Measurements from ENCODE around the gene AZGP1. TPM values are rescaled to one million over a fixed set of nuclear protein-coding genes. Genes with fewer than 3 reads are reported as not detected.

AZGP1 gene
- polyA plus RNA-seq, 1 of the 3 experiments (the other 2 are of a cell fraction) = not detected

DNA sequence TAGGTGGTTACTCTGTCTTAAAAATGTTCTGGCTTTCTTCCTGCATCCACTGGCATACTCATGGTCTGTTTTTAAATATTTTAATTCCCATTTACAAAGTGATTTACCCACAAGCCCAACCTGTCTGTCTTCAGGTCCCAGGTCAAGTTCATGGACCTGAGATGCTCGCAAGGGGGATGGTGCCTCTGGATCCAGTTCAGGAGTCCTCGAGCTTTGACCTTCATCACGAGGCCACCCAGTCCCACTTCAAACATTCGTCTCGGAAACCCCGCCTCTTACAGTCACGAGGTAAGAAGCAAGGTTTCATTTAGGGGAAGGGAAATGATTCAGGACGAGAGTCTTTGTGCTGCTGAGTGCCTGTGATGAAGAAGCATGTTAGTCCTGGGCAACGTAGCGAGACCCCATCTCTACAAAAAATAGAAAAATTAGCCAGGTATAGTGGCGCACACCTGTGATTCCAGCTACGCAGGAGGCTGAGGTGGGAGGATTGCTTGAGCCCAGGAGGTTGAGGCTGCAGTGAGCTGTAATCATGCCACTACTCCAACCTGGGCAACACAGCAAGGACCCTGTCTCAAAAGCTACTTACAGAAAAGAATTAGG is 48.3 kb upstream of the AZGP1 start:
- Histone ChIP-seq H3K36me3 (replicated peaks in 1 of 2; ENCODE audit: control insufficient read depth in 1 of 2, insufficient read depth in 2 of 2, low read length in 1 of 2) (peaks cover 35 to 69% of the 10 kb centered on the region in 2 experiments), H3K79me2 (ENCODE audit: insufficient read depth) (peaks cover 70% of the 10 kb centered on the region), H3K4me1 (ENCODE audit: control insufficient read depth in 1 of 2, insufficient read depth in 2 of 2, low read depth in 1 of 2, low read length in 1 of 2) (no peaks in the 10 kb centered on the region), H3K27me3 (ENCODE audit: insufficient read depth) (no peaks in the 10 kb centered on the region), H3K27ac (ENCODE audit: low read depth in 2 of 2, low read length in 1 of 2) (no peak overlapping the region), H3F3A (replicated peaks; ENCODE audit: insufficient read depth) (peaks cover 7% of the 10 kb centered on the region), H3K9me3 (no peaks in the 10 kb centered on the region), H3K9ac (no peak overlapping the region), H3K4me2 (no peak overlapping the region), H2AFZ (ENCODE audit: low read depth) (no peak overlapping the region), H3K4me3 (ENCODE audit: low read depth in 2 of 2, low read length in 1 of 2) (no peak overlapping the region), H4K20me1 (ENCODE audit: insufficient read depth) (peaks cover 42% of the 10 kb centered on the region), H3K9me2 (no peaks in the 10 kb centered on the region)
- POLR2A ChIA-PET = no interaction called here
- CTCF ChIA-PET = no interaction called here
- no peak for DNase-seq
- no peak for TF ChIP-seq YY1 (IDR thresholded peaks at IDR 0.05; ENCODE audit: low read depth)
- TF ChIP-seq POLR2AphosphoS5 (IDR thresholded peaks at IDR 0.05; ENCODE audit: low read depth, low read length) = no peak
- TF ChIP-seq, protein P1, sequence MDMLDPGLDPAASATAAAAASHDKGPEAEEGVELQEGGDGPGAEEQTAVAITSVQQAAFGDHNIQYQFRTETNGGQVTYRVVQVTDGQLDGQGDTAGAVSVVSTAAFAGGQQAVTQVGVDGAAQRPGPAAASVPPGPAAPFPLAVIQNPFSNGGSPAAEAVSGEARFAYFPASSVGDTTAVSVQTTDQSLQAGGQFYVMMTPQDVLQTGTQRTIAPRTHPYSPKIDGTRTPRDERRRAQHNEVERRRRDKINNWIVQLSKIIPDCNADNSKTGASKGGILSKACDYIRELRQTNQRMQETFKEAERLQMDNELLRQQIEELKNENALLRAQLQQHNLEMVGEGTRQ (IDR thresholded peaks at IDR 0.05; ENCODE audit: borderline replicate concordance, low read depth, low read length) = no peak
- no peak for TF ChIP-seq JUND (IDR thresholded peaks at IDR 0.05)
- TF ChIP-seq, protein P2, sequence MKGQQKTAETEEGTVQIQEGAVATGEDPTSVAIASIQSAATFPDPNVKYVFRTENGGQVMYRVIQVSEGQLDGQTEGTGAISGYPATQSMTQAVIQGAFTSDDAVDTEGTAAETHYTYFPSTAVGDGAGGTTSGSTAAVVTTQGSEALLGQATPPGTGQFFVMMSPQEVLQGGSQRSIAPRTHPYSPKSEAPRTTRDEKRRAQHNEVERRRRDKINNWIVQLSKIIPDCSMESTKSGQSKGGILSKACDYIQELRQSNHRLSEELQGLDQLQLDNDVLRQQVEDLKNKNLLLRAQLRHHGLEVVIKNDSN (IDR thresholded peaks at IDR 0.05; ENCODE audit: borderline replicate concordance, low read depth) = no peak
- TF ChIP-seq TAF1 (IDR thresholded peaks at IDR 0.05; ENCODE audit: borderline replicate concordance, low read depth, low read length) = no peak
- TF ChIP-seq EP300 (IDR thresholded peaks at IDR 0.05; ENCODE audit: borderline replicate concordance in 1 of 2, low read depth in 1 of 2, low read length in 1 of 2) = no peak
- TF ChIP-seq SIN3A (IDR thresholded peaks at IDR 0.05; ENCODE audit: borderline replicate concordance, low read depth, low read length) = no peak
- TF ChIP-seq, protein P3, sequence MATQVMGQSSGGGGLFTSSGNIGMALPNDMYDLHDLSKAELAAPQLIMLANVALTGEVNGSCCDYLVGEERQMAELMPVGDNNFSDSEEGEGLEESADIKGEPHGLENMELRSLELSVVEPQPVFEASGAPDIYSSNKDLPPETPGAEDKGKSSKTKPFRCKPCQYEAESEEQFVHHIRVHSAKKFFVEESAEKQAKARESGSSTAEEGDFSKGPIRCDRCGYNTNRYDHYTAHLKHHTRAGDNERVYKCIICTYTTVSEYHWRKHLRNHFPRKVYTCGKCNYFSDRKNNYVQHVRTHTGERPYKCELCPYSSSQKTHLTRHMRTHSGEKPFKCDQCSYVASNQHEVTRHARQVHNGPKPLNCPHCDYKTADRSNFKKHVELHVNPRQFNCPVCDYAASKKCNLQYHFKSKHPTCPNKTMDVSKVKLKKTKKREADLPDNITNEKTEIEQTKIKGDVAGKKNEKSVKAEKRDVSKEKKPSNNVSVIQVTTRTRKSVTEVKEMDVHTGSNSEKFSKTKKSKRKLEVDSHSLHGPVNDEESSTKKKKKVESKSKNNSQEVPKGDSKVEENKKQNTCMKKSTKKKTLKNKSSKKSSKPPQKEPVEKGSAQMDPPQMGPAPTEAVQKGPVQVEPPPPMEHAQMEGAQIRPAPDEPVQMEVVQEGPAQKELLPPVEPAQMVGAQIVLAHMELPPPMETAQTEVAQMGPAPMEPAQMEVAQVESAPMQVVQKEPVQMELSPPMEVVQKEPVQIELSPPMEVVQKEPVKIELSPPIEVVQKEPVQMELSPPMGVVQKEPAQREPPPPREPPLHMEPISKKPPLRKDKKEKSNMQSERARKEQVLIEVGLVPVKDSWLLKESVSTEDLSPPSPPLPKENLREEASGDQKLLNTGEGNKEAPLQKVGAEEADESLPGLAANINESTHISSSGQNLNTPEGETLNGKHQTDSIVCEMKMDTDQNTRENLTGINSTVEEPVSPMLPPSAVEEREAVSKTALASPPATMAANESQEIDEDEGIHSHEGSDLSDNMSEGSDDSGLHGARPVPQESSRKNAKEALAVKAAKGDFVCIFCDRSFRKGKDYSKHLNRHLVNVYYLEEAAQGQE (IDR thresholded peaks at IDR 0.05; ENCODE audit: low read depth, low read length) = no peak
- TF ChIP-seq NFIC (IDR thresholded peaks at IDR 0.05; ENCODE audit: borderline replicate concordance) = no peak
- TF ChIP-seq, protein P4, sequence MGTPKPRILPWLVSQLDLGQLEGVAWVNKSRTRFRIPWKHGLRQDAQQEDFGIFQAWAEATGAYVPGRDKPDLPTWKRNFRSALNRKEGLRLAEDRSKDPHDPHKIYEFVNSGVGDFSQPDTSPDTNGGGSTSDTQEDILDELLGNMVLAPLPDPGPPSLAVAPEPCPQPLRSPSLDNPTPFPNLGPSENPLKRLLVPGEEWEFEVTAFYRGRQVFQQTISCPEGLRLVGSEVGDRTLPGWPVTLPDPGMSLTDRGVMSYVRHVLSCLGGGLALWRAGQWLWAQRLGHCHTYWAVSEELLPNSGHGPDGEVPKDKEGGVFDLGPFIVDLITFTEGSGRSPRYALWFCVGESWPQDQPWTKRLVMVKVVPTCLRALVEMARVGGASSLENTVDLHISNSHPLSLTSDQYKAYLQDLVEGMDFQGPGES (IDR thresholded peaks at IDR 0.05; ENCODE audit: low read depth, low read length) = no peak
- TF ChIP-seq NRF1 (IDR thresholded peaks at IDR 0.05; ENCODE audit: low read depth, low read length) = no peak
- 94% methylated on average over 12 of the region's 12 CpGs for WGBS (ENCODE audit: low lambda C conversion rate)

Data from SK-N-SH (cell line).